Epithelial cell of proximal tubule (primary cell): ENCODE data around the gene DGAT2. TPM values are rescaled to one million over a fixed set of nuclear protein-coding genes. Genes with fewer than 3 reads are reported as not detected.
A peak's percentile ranks its signal among the peaks of the same experiment; 100 is the strongest.

ENCODE experiments used
- DNase-seq: peaks from one replicate; pipeline ENCODE4 v3.0.0-alpha.2; 2011; ENCODE audit warnings: low read depth
- H3K4me3 ChIP-seq: 2 replicates; pipeline ENCODE4 v1.5.1; 2011; ENCODE audit warnings: low read depth, mild to moderate bottlenecking, low read length
- total RNA-seq: library from RNA; depleted of rRNA; stranded (reverse); fragments of >200 nt; gene quantifications from 2 replicates; pipeline ENCODE4 v1.2.3, GENCODE V29; 2015
- TF ChIP-seq, protein P1 (sequence below): conservative IDR thresholded peaks from 2 replicates; pipeline ENCODE4 v1.5.1; 2012; ENCODE audit warnings: low read depth, mild to moderate bottlenecking, low read length

DGAT2 gene
- total RNA-seq, 1 donor from 2014 or later, result 1.8 TPM

GRCh38 chr11:75800136-75800675, 31.6 kb downstream of the DGAT2 start:
- DNase-seq, result no peak
- no peak overlapping the region for H3K4me3 ChIP-seq
- TF ChIP-seq, protein P1, sequence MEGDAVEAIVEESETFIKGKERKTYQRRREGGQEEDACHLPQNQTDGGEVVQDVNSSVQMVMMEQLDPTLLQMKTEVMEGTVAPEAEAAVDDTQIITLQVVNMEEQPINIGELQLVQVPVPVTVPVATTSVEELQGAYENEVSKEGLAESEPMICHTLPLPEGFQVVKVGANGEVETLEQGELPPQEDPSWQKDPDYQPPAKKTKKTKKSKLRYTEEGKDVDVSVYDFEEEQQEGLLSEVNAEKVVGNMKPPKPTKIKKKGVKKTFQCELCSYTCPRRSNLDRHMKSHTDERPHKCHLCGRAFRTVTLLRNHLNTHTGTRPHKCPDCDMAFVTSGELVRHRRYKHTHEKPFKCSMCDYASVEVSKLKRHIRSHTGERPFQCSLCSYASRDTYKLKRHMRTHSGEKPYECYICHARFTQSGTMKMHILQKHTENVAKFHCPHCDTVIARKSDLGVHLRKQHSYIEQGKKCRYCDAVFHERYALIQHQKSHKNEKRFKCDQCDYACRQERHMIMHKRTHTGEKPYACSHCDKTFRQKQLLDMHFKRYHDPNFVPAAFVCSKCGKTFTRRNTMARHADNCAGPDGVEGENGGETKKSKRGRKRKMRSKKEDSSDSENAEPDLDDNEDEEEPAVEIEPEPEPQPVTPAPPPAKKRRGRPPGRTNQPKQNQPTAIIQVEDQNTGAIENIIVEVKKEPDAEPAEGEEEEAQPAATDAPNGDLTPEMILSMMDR, result no peak

- no peak overlapping the region for H3K4me3 ChIP-seq
- TF ChIP-seq, protein P1, result no peak
- DNase-seq, result no peak
Measured at GRCh38 chr11:75800728-75801361, 32.3 kb downstream of the DGAT2 start.

GRCh38 chr11:75801362-75802020, 32.9 kb downstream of the DGAT2 start:
- no peak for DNase-seq
- TF ChIP-seq, protein P1, result no peak
- no peak overlapping the region for H3K4me3 ChIP-seq

GRCh38 chr11:75802021-75802912, 33.7 kb downstream of the DGAT2 start:
- DNase-seq, result no peak
- TF ChIP-seq, protein P1, result no peak

DNA sequence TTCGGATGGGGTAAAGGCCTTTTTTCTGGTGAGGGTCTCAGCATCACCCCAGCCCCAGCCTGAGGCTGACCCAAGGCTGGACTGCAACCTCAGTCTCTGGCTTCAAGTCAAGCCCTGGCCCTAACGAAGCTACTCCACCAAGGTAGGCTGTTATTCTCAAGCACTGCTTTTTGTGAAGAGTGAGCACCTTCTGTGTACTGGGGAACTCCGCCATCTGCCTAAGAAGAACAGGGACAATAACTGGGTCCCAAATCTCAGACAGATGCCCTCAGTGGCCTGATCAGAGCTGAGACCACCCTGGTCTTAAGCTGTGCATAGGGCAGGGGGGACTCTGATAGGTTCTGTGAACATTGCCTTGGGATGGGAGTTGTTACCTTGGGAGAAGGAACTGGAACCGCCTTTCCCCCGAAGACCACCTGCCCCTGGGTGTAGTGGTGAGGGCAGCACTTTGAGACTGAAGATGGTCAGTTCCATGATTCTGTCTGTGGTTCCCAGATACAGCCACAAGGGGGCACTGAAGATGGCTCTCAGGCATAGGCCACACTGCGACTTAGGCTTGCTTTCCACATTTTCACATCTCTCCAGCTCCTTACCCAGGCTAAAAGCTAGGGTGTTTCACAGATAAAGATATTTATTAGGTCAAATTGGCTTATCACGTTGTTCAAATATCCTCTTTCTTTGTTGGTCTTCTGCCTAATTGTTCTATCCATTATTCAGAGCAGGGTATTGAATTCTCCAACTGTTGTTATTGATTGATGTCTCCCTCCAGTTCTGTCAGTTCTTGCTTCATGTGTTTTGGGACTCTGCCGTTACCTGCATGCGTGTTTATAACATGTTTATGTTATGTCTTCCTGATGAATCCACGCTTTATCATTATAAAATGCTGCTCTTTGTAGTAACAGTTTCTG, 34.6 kb downstream of the DGAT2 start:
- TF ChIP-seq, protein P1, result peak; percentile 97
- no peak overlapping the region for H3K4me3 ChIP-seq
- no peak for DNase-seq

More at GRCh38 chr11:75802021-75802912, 33.7 kb downstream of the DGAT2 start:
- no peak overlapping the region for H3K4me3 ChIP-seq

DNA sequence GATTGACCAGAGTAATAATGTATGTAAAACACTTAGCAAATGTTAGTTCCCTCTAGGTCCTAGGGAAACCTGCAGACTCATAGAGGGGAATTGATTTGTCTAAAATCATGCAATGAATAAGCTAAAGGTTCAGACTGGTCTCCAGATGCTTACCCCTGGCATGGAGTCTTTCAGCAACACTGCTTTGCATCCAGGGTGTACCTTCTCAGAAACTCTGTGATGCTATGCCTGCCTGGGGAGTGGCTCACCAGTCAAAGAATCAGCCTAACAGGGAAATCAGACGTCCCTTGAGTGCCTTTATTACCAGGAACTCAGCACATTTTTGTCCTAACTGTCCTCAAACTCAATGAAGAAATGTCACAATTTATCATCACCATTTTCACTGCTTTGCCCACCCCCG, 40.5 kb downstream of the DGAT2 start:
- no peak for DNase-seq
- TF ChIP-seq, protein P1, result no peak
- H3K4me3 ChIP-seq, result no peak overlapping the region
